ENCODE results near the gene DOCK2.

Gene DOCK2

GRCh38 chr5:169695025-169695625, 58.0 kb downstream of the DOCK2 start:
- no peak for DNase-seq

GRCh38 chr5:169695919-169696490, 58.9 kb downstream of the DOCK2 start:
- no peak for DNase-seq

GRCh38 chr5:169696621-169697510, 59.8 kb downstream of the DOCK2 start:
- DNase-seq: no peak

- no peak for DNase-seq
These were observed 60.4 kb downstream of the DOCK2 start for GRCh38 chr5:169697511-169697890.

- no peak for DNase-seq
These were observed 60.9 kb downstream of the DOCK2 start for GRCh38 chr5:169697976-169698375.

GRCh38 chr5:169700611-169701010, 63.5 kb downstream of the DOCK2 start:
- no peak for DNase-seq

- DNase-seq: no peak
These were observed 64.9 kb downstream of the DOCK2 start for GRCh38 chr5:169701910-169702451.

- no peak for DNase-seq
These were observed 65.8 kb downstream of the DOCK2 start for GRCh38 chr5:169702693-169703481.

- DNase-seq: no peak
These were observed 66.7 kb downstream of the DOCK2 start for GRCh38 chr5:169703813-169704212.

GRCh38 chr5:169705322-169705721, 68.2 kb downstream of the DOCK2 start:
- DNase-seq: no peak

GRCh38 chr5:169706071-169706470, 69.0 kb downstream of the DOCK2 start:
- DNase-seq: no peak

GRCh38 chr5:169706758-169707450, 69.8 kb downstream of the DOCK2 start:
- no peak for DNase-seq

GRCh38 chr5:169707686-169708085, 70.6 kb downstream of the DOCK2 start:
- no peak for DNase-seq

- no peak for DNase-seq
These were observed 73.6 kb downstream of the DOCK2 start for GRCh38 chr5:169710675-169711074.

- no peak for DNase-seq
These were observed 74.6 kb downstream of the DOCK2 start for GRCh38 chr5:169711551-169712225.

- no peak for DNase-seq
These were observed 75.4 kb downstream of the DOCK2 start for GRCh38 chr5:169712428-169712827.

GRCh38 chr5:169716287-169716686, 79.2 kb downstream of the DOCK2 start:
- DNase-seq: peak; percentile 13 to 18

- DNase-seq: peak; percentile 94 to 96
These were observed 80.2 kb downstream of the DOCK2 start for GRCh38 chr5:169717288-169717687.

- no peak for DNase-seq
These were observed 82.6 kb downstream of the DOCK2 start for GRCh38 chr5:169719360-169720314.

- no peak for DNase-seq
These were observed 84.7 kb downstream of the DOCK2 start for GRCh38 chr5:169721771-169722170.
